ENCODE measurements around the gene MYO16.

MYO16 gene

DNA sequence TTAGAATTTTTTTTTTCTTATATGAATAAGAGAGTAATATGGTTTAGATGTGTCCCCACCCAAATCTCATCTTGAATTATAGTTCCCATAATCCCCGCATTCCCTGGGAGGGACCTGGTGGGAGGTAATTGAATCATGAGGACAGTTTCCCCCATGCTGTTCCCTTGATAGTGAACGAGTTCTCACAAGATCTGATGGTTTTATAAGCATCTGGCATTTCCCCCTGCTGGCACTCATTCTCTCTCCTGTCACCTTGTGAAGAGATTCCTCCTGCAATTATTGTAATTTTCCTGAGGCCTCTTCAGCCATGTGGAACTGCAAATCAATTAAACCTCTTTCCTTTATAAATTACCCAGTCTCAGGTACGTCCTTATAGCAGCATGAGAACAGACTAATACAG lies 205.7 kb downstream of the MYO16 start:
- no peak overlapping the region for H3K27ac ChIP-seq
- TF ChIP-seq ZFX (IDR thresholded peaks at IDR 0.05; ENCODE audit: borderline replicate concordance), result no peak
- TF ChIP-seq, protein P1, sequence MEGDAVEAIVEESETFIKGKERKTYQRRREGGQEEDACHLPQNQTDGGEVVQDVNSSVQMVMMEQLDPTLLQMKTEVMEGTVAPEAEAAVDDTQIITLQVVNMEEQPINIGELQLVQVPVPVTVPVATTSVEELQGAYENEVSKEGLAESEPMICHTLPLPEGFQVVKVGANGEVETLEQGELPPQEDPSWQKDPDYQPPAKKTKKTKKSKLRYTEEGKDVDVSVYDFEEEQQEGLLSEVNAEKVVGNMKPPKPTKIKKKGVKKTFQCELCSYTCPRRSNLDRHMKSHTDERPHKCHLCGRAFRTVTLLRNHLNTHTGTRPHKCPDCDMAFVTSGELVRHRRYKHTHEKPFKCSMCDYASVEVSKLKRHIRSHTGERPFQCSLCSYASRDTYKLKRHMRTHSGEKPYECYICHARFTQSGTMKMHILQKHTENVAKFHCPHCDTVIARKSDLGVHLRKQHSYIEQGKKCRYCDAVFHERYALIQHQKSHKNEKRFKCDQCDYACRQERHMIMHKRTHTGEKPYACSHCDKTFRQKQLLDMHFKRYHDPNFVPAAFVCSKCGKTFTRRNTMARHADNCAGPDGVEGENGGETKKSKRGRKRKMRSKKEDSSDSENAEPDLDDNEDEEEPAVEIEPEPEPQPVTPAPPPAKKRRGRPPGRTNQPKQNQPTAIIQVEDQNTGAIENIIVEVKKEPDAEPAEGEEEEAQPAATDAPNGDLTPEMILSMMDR (IDR thresholded peaks at IDR 0.05), result no peak

GRCh38 chr13:108850691-108851090 lies 221.3 kb downstream of the MYO16 start:
- TF ChIP-seq, protein P1 (IDR thresholded peaks at IDR 0.05), result no peak
- TF ChIP-seq ZFX (IDR thresholded peaks at IDR 0.05; ENCODE audit: borderline replicate concordance), result no peak
- no peak overlapping the region for H3K27ac ChIP-seq

GRCh38 chr13:108851660-108852059 lies 222.2 kb downstream of the MYO16 start:
- H3K27ac ChIP-seq, result no peak overlapping the region
- no peak for TF ChIP-seq ZFX (IDR thresholded peaks at IDR 0.05; ENCODE audit: borderline replicate concordance)
- TF ChIP-seq, protein P1 (IDR thresholded peaks at IDR 0.05), result no peak

DNA sequence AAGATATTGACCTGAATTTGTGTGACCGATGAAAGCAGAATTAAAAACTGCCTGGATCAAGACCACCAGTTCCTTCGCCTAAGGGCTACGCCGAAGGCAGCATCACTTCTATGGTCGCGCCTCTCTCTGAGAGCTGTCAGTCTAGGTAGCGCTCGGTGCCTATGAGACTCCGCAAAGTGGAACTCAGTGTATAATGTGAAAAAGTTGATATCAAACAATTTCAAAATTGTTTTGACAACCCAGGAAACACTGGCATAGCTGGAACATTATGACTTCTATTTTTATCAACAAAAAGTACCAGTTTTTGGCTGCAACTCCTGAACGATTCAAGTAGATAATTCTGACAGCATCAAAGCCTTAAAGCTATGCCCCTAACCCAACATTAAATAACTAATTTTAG lies 223.6 kb downstream of the MYO16 start:
- no peak overlapping the region for H3K27ac ChIP-seq
- no peak for TF ChIP-seq ZFX (IDR thresholded peaks at IDR 0.05; ENCODE audit: borderline replicate concordance)
- TF ChIP-seq, protein P1 (IDR thresholded peaks at IDR 0.05), result no peak

- H3K27ac ChIP-seq, result no peak overlapping the region
- TF ChIP-seq ZFX (IDR thresholded peaks at IDR 0.05; ENCODE audit: borderline replicate concordance), result no peak
- TF ChIP-seq, protein P1 (IDR thresholded peaks at IDR 0.05), result no peak
Measured at GRCh38 chr13:108855737-108856387, 226.5 kb downstream of the MYO16 start.

- no peak overlapping the region for H3K27ac ChIP-seq
- no peak for TF ChIP-seq ZFX (IDR thresholded peaks at IDR 0.05; ENCODE audit: borderline replicate concordance)
- TF ChIP-seq, protein P1 (IDR thresholded peaks at IDR 0.05), result no peak
Measured at GRCh38 chr13:108858676-108859075, 229.3 kb downstream of the MYO16 start.

DNA sequence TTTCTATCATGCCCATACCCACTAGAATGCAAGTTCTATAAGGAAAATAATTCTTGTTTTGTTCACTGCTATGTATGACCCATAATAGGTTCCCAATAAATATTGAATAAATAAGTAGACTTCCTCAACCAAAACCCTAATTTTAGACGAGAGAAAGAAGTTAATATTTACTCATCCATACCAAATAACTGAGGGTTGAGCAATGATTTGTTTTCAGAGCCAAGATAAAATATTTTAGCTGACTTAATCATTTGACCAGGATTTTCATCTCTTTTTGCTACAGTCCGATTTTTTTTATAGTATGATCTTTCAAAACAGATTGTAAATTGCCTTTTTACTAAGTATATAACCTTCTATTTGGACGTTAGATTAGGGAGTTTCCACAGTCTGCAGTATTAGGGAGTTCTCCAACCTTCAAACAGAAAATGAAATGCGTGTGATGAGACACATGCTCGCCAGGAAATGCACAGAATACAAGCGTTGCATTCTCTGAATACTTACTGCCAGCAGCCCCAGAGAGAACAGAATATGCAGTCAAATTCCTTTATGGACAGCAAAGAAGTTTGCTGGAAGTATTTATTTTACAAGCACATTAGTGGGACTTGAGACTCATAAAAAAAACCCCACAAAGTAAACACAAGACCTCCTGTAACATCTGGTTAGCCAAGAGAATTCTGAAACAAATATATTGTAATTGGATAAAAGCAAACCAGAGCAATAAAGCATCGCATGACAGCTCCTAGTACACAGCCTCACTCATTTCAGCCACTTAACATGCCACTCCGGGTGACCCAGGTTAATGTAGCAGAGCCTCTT lies 230.0 kb downstream of the MYO16 start:
- H3K27ac ChIP-seq, result no peak overlapping the region

More for the DNA sequence above, 230.0 kb downstream of the MYO16 start:
- TF ChIP-seq ZFX (IDR thresholded peaks at IDR 0.05; ENCODE audit: borderline replicate concordance), result no peak
- TF ChIP-seq, protein P1 (IDR thresholded peaks at IDR 0.05), result no peak
